HepG2 (cell line): ENCODE data around the gene GADD45GIP1. TPM values are rescaled to one million over a fixed set of nuclear protein-coding genes. Genes with fewer than 3 reads are reported as not detected.

Experiments
- ADNP ChIP-seq: sonication (generic); formaldehyde crosslinking; IDR thresholded peaks from 2 replicates; pipeline ENCODE4 v1.4.0; 2020; ENCODE audit warnings: missing genetic modification reagents
- BRCA1 ChIP-seq: sonication (generic); formaldehyde crosslinking; IDR thresholded peaks from 2 replicates; pipeline ENCODE4 v1.4.0; 2020; ENCODE audit warnings: missing genetic modification reagents
- FOSL2 ChIP-seq: sonication (generic); formaldehyde crosslinking; IDR thresholded peaks from 2 replicates; pipeline ENCODE4 v1.4.0; 2020; ENCODE audit warnings: missing genetic modification reagents
- MEIS2 ChIP-seq: sonication (generic); formaldehyde crosslinking; IDR thresholded peaks from 2 replicates; pipeline ENCODE4 v1.9.0; 2021; ENCODE audit warnings: mild to moderate bottlenecking, missing genetic modification reagents
- MTF1 ChIP-seq: sonication (generic); formaldehyde crosslinking; IDR thresholded peaks from 2 replicates; pipeline ENCODE4 v1.5.0; 2020; ENCODE audit warnings: missing genetic modification reagents
- RFX5 ChIP-seq: IDR thresholded peaks from 2 replicates; pipeline ENCODE4 v1.6.1; 2011; ENCODE audit warnings: low read depth, low read length, improper control_type of control experiment
- SALL2 ChIP-seq: sonication (generic); formaldehyde crosslinking; IDR thresholded peaks from 2 replicates; pipeline ENCODE4 v1.8.1; 2023; ENCODE audit warnings: mild to moderate bottlenecking, missing genetic modification reagents, inconsistent platforms
- TEAD2 ChIP-seq: sonication (generic); formaldehyde crosslinking; IDR thresholded peaks from 2 replicates; pipeline ENCODE4 v1.9.0; 2021; ENCODE audit warnings: missing genetic modification reagents
- ZMYM2 ChIP-seq: sonication (generic); formaldehyde crosslinking; IDR thresholded peaks from 2 replicates; pipeline ENCODE4 v1.8.0; 2022; ENCODE audit warnings: mild to moderate bottlenecking, missing genetic modification reagents
- ZNF101 ChIP-seq: sonication (generic); formaldehyde crosslinking; IDR thresholded peaks from 2 replicates; pipeline ENCODE4 v1.4.0; 2020; ENCODE audit warnings: mild to moderate bottlenecking, low read depth, missing genetic modification reagents, borderline replicate concordance
- ZNF124 ChIP-seq: sonication (generic); formaldehyde crosslinking; IDR thresholded peaks from 2 replicates; pipeline ENCODE4 v1.4.0; 2020; ENCODE audit warnings: missing genetic modification reagents
- ZNF543 ChIP-seq: sonication (generic); formaldehyde crosslinking; IDR thresholded peaks from 2 replicates; pipeline ENCODE4 v1.4.0; 2020; ENCODE audit warnings: mild to moderate bottlenecking, missing genetic modification reagents
- ZNF562 ChIP-seq: sonication (generic); formaldehyde crosslinking; IDR thresholded peaks from 2 replicates; pipeline ENCODE4 v1.8.0; 2022; ENCODE audit warnings: missing genetic modification reagents, borderline replicate concordance
- ZNF616 ChIP-seq: sonication (generic); formaldehyde crosslinking; IDR thresholded peaks from 2 replicates; pipeline ENCODE4 v1.5.0; 2020; ENCODE audit warnings: low read depth, mild to moderate bottlenecking, missing genetic modification reagents
- ZNF746 ChIP-seq: sonication (generic); formaldehyde crosslinking; IDR thresholded peaks from 2 replicates; pipeline ENCODE4 v1.8.0; 2022; ENCODE audit warnings: mild to moderate bottlenecking, missing genetic modification reagents
- ZNF749 ChIP-seq: sonication (generic); formaldehyde crosslinking; IDR thresholded peaks from 2 replicates; pipeline ENCODE4 v1.8.0; 2022; ENCODE audit warnings: mild to moderate bottlenecking, missing genetic modification reagents, moderate library complexity, borderline replicate concordance
- polyA plus RNA-seq, 8 experiments: library from polyadenylated mRNA; depleted of rRNA in 3 of 8; stranded (reverse) in 7 of 8; unstranded in 1 of 8; fragments of >200 nt; fragmentation: Illumina TruSeq in 4 of 8; extraction: Trizol in 4 of 8; gene quantifications; 2 replicates each; pipeline versions ENCODE4 v1.2.1 to v1.2.3, GENCODE V29; 2011 to 2016; ENCODE audit warnings: low read depth in 4 of 8, missing spikeins in 1 of 8, mixed read lengths in 1 of 8; ENCODE audit not compliant: insufficient read depth in 1 of 8
- total RNA-seq, 5 experiments: library from RNA; depleted of rRNA; stranded (reverse); fragments of >200 nt; fragmentation: Illumina TruSeq; extraction: Trizol; gene quantifications; 2 replicates each; pipeline ENCODE4 v1.2.3, GENCODE V29; 2016; ENCODE audit warnings: low read depth in 1 of 5
- TF ChIP-seq, protein P1 (sequence below): sonication (generic); formaldehyde crosslinking; IDR thresholded peaks from 2 replicates; pipeline ENCODE4 v1.5.0; 2020; ENCODE audit warnings: mild to moderate bottlenecking, missing genetic modification reagents, borderline replicate concordance
- TF ChIP-seq, protein P2 (sequence below): IDR thresholded peaks from 2 replicates; pipeline ENCODE4 v1.6.1; 2012; ENCODE audit warnings: low read depth, low read length, improper control_type of control experiment
- TF ChIP-seq, protein P3 (sequence below): sonication (generic); formaldehyde crosslinking; IDR thresholded peaks from 2 replicates; pipeline ENCODE4 v1.9.0; 2021; ENCODE audit warnings: missing genetic modification reagents, borderline replicate concordance
- TF ChIP-seq, protein P4 (sequence below): sonication (generic); formaldehyde crosslinking; IDR thresholded peaks from 2 replicates; pipeline ENCODE4 v1.8.0; 2023; ENCODE audit warnings: mild to moderate bottlenecking, missing genetic modification reagents
- TF ChIP-seq, protein P5 (sequence below): sonication (generic); formaldehyde crosslinking; IDR thresholded peaks from 2 replicates; pipeline ENCODE4 v1.4.0; 2020; ENCODE audit warnings: missing genetic modification reagents

GADD45GIP1 gene
- total and polyA plus RNA-seq, 2 of the 13 experiments (the other 11 are each of a cell fraction or from before 2014, with no cell fraction given): 24.6 to 30.7 TPM

DNA sequence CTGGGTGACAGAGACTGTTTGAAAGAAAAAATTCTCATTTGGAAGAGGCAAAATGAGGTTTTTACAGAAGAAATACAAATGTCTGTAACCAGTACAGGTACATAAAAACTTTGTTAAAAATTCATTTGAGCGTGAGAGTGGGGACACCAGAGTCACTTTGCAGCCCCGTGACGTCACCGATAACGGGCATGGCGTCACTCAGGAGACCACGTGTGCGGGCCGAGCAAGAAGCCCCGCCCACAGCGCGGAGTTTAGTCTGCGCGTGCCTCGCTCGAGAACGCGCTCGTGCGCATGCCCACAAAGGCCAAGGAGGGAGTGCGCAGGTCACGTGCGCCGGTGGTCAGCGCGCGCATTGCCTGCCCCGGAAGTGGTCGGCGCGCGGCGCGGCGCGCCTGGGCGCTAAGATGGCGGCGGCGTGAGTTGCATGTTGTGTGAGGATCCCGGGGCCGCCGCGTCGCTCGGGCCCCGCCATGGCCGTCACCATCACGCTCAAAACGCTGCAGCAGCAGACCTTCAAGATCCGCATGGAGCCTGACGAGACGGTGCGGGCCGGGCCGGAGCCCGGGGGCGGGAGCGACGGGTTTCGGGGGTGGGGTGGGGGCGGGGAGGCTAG is 11.4 kb downstream of the GADD45GIP1 start, which contains the start of gene RAD23A (continued):
- TF ChIP-seq, protein P1, sequence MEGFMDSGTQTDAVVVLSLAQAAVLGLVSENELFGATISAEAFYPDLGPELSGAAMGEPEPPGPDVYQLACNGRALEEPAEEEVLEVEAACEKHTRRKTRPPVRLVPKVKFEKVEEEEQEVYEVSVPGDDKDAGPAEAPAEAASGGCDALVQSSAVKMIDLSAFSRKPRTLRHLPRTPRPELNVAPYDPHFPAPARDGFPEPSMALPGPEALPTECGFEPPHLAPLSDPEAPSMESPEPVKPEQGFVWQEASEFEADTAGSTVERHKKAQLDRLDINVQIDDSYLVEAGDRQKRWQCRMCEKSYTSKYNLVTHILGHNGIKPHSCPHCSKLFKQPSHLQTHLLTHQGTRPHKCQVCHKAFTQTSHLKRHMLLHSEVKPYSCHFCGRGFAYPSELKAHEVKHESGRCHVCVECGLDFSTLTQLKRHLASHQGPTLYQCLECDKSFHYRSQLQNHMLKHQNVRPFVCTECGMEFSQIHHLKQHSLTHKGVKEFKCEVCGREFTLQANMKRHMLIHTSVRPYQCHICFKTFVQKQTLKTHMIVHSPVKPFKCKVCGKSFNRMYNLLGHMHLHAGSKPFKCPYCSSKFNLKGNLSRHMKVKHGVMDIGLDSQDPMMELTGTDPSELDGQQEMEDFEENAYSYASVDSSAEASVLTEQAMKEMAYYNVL: no peak
- TF ChIP-seq ZNF616 (CRISPR knock-in tag): no peak
- TF ChIP-seq FOSL2 (CRISPR knock-in tag): peak; percentile 59; the same call in 1 of the 2 replicates
- TF ChIP-seq ZNF746 (CRISPR knock-in tag): no peak
- TF ChIP-seq ZNF101 (CRISPR knock-in tag): no peak
- no peak for TF ChIP-seq ZNF749 (CRISPR knock-in tag)
- TF ChIP-seq TEAD2 (CRISPR knock-in tag): no peak
- TF ChIP-seq ZNF543 (CRISPR knock-in tag): 0 out of 2 replicates have a peak, but pooled peaks have one; percentile 43
- TF ChIP-seq, protein P2, sequence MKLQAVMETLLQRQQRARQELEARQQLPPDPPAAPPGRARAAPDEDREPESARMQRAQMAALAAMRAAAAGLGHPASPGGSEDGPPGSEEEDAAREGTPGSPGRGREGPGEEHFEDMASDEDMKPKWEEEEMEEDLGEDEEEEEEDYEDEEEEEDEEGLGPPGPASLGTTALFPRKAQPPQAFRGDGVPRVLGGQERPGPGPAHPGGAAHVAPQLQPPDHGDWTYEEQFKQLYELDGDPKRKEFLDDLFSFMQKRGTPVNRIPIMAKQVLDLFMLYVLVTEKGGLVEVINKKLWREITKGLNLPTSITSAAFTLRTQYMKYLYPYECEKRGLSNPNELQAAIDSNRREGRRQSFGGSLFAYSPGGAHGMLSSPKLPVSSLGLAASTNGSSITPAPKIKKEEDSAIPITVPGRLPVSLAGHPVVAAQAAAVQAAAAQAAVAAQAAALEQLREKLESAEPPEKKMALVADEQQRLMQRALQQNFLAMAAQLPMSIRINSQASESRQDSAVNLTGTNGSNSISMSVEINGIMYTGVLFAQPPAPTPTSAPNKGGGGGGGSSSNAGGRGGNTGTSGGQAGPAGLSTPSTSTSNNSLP: no peak
- peak; percentile 84; the same call in 1 of the 2 replicates for TF ChIP-seq BRCA1 (CRISPR knock-in tag)
- no peak for TF ChIP-seq ZNF562 (CRISPR knock-in tag)
- peak; percentile 81; the same call in 1 of the 2 replicates for TF ChIP-seq ZMYM2 (CRISPR knock-in tag)
- TF ChIP-seq MTF1 (CRISPR knock-in tag): 0 out of 2 replicates have a peak, but pooled peaks have one; percentile 54
- no peak for TF ChIP-seq ADNP
- TF ChIP-seq, protein P3, sequence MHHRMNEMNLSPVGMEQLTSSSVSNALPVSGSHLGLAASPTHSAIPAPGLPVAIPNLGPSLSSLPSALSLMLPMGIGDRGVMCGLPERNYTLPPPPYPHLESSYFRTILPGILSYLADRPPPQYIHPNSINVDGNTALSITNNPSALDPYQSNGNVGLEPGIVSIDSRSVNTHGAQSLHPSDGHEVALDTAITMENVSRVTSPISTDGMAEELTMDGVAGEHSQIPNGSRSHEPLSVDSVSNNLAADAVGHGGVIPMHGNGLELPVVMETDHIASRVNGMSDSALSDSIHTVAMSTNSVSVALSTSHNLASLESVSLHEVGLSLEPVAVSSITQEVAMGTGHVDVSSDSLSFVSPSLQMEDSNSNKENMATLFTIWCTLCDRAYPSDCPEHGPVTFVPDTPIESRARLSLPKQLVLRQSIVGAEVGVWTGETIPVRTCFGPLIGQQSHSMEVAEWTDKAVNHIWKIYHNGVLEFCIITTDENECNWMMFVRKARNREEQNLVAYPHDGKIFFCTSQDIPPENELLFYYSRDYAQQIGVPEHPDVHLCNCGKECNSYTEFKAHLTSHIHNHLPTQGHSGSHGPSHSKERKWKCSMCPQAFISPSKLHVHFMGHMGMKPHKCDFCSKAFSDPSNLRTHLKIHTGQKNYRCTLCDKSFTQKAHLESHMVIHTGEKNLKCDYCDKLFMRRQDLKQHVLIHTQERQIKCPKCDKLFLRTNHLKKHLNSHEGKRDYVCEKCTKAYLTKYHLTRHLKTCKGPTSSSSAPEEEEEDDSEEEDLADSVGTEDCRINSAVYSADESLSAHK (CRISPR knock-in tag): no peak
- TF ChIP-seq, protein P4, sequence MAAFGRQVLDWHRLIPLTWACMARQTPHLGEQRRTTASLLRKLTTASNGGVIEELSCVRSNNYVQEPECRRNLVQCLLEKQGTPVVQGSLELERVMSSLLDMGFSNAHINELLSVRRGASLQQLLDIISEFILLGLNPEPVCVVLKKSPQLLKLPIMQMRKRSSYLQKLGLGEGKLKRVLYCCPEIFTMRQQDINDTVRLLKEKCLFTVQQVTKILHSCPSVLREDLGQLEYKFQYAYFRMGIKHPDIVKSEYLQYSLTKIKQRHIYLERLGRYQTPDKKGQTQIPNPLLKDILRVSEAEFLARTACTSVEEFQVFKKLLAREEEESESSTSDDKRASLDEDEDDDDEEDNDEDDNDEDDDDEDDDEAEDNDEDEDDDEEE (CRISPR knock-in tag): no peak
- TF ChIP-seq, protein P5, sequence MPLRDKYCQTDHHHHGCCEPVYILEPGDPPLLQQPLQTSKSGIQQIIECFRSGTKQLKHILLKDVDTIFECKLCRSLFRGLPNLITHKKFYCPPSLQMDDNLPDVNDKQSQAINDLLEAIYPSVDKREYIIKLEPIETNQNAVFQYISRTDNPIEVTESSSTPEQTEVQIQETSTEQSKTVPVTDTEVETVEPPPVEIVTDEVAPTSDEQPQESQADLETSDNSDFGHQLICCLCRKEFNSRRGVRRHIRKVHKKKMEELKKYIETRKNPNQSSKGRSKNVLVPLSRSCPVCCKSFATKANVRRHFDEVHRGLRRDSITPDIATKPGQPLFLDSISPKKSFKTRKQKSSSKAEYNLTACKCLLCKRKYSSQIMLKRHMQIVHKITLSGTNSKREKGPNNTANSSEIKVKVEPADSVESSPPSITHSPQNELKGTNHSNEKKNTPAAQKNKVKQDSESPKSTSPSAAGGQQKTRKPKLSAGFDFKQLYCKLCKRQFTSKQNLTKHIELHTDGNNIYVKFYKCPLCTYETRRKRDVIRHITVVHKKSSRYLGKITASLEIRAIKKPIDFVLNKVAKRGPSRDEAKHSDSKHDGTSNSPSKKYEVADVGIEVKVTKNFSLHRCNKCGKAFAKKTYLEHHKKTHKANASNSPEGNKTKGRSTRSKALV (CRISPR knock-in tag): peak; percentile 83; the same call in 1 of the 2 replicates
- TF ChIP-seq RFX5: peak; percentile 70
- peak; percentile 90 for TF ChIP-seq SALL2 (CRISPR knock-in tag)
- no peak; the same call in none of the 2 replicates for TF ChIP-seq ZNF124
- peak; percentile 76; the same call in 1 of the 2 replicates for TF ChIP-seq MEIS2 (CRISPR knock-in tag)
